Right atrium auricular region (tissue), 2 donors: ENCODE data around the gene WARS2. TPM values are rescaled to one million over a fixed set of nuclear protein-coding genes. Genes with fewer than 3 reads are reported as not detected.
A peak's percentile ranks its signal among the peaks of the same experiment; 100 is the strongest.

ENCODE experiments used
- DNase-seq: peaks from one replicate; pipeline ENCODE4 v3.0.0-alpha.2; 2019; ENCODE audit warnings: low spot score
- H3K27ac ChIP-seq, 2 donors: fragments of 200-600 bp; sonication (generic); 1 replicate in 1 of 2; 2 replicates in 1 of 2; pipeline ENCODE4 v1.5.1; 2016 to 2019
- H3K27me3 ChIP-seq, 2 donors: fragments of 200-600 bp; sonication (generic); one replicate each; pipeline versions ENCODE4 v1.5.1 to v1.6.0; 2017 to 2019
- H3K36me3 ChIP-seq: fragments of 200-600 bp; sonication (generic); one replicate; pipeline ENCODE4 v1.5.1; 2016
- H3K4me1 ChIP-seq, 2 donors: fragments of 200-600 bp; sonication (generic); one replicate each; pipeline versions ENCODE4 v1.5.1 to v1.6.0; 2017 to 2019
- H3K4me3 ChIP-seq, 2 donors: fragments of 200-600 bp; sonication (generic); 1 replicate in 1 of 2; 2 replicates in 1 of 2; pipeline ENCODE4 v1.5.1; 2017 to 2019; ENCODE audit warnings: mild to moderate bottlenecking in 1 of 2, moderate library complexity in 1 of 2
- H3K9me3 ChIP-seq, 2 donors: fragments of 200-600 bp; sonication (generic); one replicate each; pipeline ENCODE4 v1.5.1; 2019
- CTCF ChIP-seq, 2 donors: fragments of 200-600 bp; sonication (generic); IDR thresholded peaks; one replicate each; pipeline ENCODE4 v1.5.1; 2019; ENCODE audit warnings: antibody characterized with exemption in 2 of 2
- total RNA-seq, 2 donors: library from RNA; depleted of rRNA; stranded (reverse); fragments of >200 nt; gene quantifications; one replicate each; pipeline ENCODE4 v1.1.0, GENCODE V29; 2016

WARS2 gene
- total RNA-seq, 2 donors from 2014 or later: 9.5 to 13.2 TPM

DNA sequence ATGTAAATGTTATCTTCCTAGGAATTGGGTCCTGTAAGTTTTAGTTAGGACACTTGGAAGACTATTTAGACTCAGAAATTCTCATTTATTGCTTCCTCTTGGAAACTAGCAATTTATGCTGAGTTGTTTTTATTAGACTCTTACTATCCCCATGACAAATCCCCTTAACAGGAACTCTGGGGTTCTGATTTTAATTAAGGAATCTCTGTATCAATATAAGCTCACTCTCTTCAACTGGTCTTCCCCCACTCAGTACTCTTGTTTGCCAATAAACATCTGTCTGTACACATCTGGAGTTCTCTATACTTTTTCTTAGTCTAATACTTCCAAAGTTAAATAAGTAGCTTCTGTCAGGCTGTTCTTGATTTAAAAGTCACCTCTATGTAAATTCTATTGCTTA, 88.2 kb downstream of the WARS2 start:
- Histone ChIP-seq H3K27me3 (no peaks in the 10 kb centered on the region), H3K27ac (no peak overlapping the region)
- TF ChIP-seq CTCF (IDR thresholded peaks at IDR 0.05): no peak

DNA sequence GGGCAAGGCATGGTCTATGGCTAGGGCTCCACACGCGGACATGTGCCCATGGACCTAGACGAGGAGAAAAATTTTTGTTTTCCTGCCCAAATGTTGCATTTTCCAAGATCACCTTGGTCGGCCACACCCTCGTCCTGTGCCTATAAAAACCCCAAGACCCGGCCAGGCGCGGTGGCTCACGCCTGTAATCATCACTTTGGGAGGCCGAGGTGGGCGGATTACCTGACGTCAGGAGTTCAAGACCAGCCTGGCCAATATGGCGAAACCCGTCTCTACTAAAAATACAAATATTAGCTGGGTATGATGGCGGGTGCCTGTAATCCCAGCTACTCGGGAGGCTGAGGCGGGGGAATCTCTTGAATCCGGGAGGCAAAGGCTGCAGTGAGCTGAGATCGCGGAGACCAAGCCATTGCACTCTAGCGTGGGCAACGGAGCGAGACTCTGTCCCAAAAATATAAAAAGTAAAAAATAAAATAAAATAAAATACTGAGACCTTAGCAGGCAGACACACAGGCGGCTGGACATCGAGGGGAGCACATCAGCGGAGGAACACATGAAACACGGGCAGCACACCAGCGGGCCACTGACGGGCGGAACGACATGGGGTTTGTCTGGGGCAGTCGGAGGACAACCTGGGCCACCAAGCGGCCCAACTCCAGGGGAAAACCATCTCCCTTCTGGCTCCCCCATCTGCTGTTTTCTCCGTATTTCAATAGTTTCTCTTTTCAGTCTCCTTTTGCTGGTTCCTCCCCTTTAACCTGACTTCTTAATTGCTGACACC, 91.6 kb downstream of the WARS2 start:
- DNase-seq: no peak
- peaks cover 0 to 5% of the 10 kb centered on the region in 2 donors for H3K4me1 ChIP-seq

More for the DNA sequence above, 88.2 kb downstream of the WARS2 start:
- Histone ChIP-seq H3K4me3 (no peak overlapping the region), H3K36me3 (peaks cover 6% of the 10 kb centered on the region), H3K9me3 (no peaks in the 10 kb centered on the region), H3K4me1 (no peaks in the 10 kb centered on the region)
- no peak for DNase-seq

DNA sequence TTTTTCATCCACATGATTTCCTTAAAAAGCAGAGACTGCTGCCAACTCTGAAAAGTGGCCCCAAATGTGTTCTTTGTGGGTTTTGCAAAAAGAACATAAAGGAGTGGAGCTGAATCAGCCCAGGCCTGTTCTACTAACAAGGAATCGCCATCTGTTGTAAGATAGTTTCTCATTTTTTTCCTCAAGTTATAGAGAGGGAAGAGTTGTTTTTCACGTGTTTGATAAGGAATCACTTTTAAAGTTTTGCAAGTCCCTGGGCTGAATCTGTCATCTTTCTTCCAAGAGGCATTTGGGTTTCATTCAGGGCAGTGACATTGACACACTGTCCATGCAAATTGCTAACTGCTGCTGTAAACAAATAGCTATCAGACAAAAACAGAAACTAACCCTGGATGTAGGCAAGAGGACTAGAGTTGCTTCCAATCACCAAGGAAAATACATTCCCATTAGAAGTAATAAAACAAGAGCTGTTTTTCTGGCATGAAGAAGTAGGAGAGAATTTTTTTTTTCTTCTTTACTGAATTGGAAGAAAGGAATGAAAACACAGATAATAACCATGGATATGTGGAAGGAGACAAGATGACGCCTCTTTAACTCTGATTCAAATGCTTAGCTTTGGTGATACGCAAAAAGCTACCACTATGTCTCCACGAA, 93.5 kb downstream of the WARS2 start:
- Histone ChIP-seq H3K27me3 (no peaks in the 10 kb centered on the region), H3K4me3 (peak overlapping the region in 1 of 2 donors; percentile 21), H3K36me3 (no peaks in the 10 kb centered on the region), H3K9me3 (no peaks in the 10 kb centered on the region), H3K4me1 (peaks cover 0 to 5% of the 10 kb centered on the region in 2 donors), H3K27ac (peak overlapping the region; percentile 20 to 80)
- no peak for DNase-seq
- TF ChIP-seq CTCF (IDR thresholded peaks at IDR 0.05): no peak

More for the DNA sequence above, 91.6 kb downstream of the WARS2 start:
- no peaks in the 10 kb centered on the region for H3K27me3 ChIP-seq
- H3K27ac ChIP-seq: no peak overlapping the region
- H3K36me3 ChIP-seq: no peaks in the 10 kb centered on the region
- H3K9me3 ChIP-seq: no peaks in the 10 kb centered on the region
- no peak for TF ChIP-seq CTCF (IDR thresholded peaks at IDR 0.05)
- H3K4me3 ChIP-seq: no peak overlapping the region

GRCh38 chr1:119046429-119046784, 94.0 kb downstream of the WARS2 start:
- DNase-seq: peak; percentile 63
- H3K4me1 ChIP-seq: peaks cover 0 to 5% of the 10 kb centered on the region in 2 donors
- TF ChIP-seq CTCF (IDR thresholded peaks at IDR 0.05): no peak
- H3K36me3 ChIP-seq: no peaks in the 10 kb centered on the region
- no peak overlapping the region for H3K4me3 ChIP-seq
- H3K27ac ChIP-seq: peak overlapping the region; percentile 20 to 80
- no peaks in the 10 kb centered on the region for H3K27me3 ChIP-seq
- no peaks in the 10 kb centered on the region for H3K9me3 ChIP-seq

GRCh38 chr1:119045096-119045746, 95.2 kb downstream of the WARS2 start:
- no peaks in the 10 kb centered on the region for H3K36me3 ChIP-seq
- no peaks in the 10 kb centered on the region for H3K9me3 ChIP-seq
- DNase-seq: no peak
- H3K4me3 ChIP-seq: no peak overlapping the region
- peaks cover 0 to 5% of the 10 kb centered on the region in 2 donors for H3K4me1 ChIP-seq
- no peak for TF ChIP-seq CTCF (IDR thresholded peaks at IDR 0.05)
- no peaks in the 10 kb centered on the region for H3K27me3 ChIP-seq
- peak overlapping the region in 1 of 2 donors; percentile 80 for H3K27ac ChIP-seq
